GM21723 (cell line): ENCODE measurements around the gene CABLES2.
A peak's percentile ranks its signal among the peaks of the same experiment; 100 is the strongest.

Experiments used
- ATAC-seq: cut with Tn5 transposase; IDR thresholded peaks from one replicate; pipeline ENCODE4 v1.9.1; 2021; ENCODE audit warnings: mild to moderate bottlenecking, moderate library complexity; ENCODE audit not compliant: unreplicated experiment

Gene CABLES2

DNA sequence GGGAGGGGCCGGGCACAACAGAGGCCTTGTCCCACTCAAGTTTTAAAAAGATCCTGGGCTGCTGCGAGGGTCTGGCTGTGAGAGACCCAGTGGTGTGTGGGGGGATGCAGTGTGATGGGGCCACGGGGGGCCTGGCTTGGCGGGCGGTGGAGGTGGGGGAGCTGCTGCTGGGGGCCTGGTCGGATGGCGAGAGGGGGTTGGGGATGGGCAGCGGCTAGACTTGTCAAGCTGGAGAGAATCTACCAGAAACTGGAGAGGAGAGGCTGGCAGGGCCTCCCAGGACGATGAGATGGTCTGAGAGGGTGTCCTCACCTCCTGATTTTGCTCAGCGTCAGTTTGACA, 15.0 kb downstream of the CABLES2 start:
- no peak for ATAC-seq

GRCh38 chr20:62391165-62392076, 15.7 kb downstream of the CABLES2 start:
- ATAC-seq = no peak

DNA sequence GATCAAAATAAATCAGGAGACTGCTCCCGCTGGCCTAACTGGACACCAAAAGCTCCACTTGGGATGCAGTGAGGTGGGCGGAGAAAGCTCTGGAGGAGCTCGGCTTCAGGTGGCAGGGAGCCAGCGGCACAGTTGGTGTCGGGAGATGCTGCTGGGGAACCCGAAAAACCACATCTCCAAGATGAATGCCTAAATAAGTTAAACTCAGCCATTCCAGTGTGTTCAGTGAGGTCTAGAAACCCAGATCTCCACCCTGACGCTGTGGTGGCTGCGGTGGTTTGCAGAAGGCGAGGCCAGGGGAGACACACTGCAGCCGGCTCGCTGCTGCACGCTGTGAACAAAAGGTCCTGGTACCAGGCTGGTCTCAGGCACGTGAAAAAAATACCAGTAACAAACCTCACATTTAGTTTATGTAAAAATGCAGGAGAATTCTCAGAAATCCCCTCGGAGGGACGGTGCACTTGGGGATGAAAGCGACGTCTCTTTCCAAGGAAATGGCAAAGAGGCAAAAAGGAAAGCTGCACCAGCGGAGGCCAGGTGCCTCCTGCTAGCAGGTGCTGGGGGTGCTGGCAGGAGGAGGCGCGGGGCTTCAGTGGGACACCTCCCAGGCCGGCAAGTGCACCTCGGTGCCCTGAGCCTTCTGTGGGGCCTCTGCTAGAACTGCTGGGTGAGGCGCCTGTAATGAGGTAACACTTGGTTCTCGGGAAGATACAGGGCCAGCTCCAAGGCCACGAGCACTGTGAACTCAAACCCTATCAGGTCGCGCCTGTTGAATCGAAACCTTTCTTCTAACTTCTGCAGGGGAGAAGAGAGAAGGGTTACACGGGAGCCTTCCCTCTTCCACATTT, 16.5 kb downstream of the CABLES2 start:
- ATAC-seq = no peak

DNA sequence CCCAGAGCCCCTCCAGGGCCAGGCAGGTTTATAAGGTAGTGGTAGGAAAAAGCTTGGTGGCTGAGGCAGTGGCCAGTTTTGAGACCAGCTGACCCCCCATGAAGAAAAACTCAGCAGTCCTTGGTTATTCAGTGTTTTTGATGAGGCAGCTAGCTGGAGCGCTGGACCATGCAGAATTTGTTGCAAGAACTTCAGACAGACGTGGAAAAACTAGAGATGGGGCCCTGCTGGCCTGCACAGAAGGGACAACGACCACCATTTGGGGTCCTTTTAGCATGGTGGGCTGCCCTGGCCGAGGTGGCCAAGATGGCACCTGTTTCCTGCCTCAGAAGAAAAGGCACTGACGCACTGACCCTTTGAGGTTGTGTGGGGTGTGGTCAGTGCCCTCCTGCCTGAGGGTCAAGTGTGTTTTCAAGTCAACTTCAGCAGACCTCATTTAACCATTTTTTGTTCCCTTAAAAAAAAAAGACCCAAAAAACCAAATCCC, 17.4 kb downstream of the CABLES2 start:
- ATAC-seq = no peak

DNA sequence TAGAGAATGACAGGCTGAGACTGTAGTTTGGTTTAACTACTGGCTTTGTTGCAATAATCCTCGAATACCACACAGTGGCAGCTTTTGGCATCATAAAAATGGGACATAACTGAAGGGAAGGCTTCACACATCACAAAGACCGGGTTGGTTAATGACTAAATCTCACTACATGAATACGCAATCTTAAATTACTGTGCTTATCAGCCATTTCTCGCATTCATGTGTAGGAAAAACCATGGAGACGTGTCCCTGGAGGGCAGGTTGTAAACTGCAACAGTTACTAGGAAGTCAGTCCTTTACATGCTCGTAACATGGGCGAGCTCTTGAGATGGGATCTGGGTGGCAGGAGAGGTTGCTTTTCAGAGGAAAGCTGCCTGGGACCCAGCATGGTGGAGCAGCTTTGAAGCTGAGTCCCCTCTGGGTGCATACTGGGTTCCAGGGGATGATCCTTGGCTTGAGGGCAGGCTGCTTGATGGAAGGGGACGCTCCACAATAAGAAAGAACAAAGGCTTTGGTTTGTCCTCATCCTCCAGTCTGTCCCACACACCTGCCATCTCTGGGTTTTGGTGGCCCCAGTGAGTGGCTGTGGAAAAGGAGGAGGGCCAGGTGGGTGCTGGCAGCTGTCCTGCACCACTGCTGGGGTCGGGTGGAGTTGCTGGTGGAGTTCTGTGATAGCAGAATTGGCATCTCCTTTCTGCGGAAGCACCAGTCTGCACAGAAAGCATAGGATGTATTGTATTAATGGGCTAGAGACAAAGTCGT, 18.1 kb downstream of the CABLES2 start:
- ATAC-seq = no peak

DNA sequence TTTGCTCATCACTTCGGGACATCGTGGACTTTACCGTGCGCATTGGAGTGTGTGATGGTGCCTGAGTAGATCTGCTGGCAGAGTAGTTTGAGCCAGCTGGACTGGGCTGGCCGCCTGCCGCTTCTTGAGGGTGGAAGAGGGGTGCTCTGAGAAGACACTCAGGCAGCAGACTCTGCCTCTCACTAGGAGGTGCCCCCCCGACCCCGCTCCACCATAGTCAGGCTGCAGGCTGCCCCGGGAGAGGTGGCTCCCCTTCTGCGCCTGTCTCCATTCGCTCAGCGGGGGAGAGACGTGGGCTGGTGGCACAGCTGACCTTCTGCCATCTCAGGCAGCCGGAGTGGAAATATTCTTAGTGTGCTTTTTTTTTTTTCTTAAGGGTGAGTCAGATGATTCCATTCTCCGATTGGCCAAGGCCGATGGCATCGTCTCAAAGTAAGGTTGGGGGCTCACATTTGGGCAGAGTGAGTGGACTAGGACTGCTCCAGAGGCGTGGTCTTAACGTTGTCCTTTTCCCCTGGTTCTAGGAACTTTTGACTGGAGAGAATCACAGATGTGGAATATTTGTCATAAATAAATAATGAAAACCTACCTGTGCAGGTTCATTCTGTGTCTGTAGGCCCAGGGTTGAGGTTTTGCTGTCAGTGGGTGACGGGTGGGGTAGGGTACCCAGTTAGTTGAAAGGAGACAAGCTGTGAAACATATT, 19.0 kb downstream of the CABLES2 start:
- ATAC-seq = no peak

DNA sequence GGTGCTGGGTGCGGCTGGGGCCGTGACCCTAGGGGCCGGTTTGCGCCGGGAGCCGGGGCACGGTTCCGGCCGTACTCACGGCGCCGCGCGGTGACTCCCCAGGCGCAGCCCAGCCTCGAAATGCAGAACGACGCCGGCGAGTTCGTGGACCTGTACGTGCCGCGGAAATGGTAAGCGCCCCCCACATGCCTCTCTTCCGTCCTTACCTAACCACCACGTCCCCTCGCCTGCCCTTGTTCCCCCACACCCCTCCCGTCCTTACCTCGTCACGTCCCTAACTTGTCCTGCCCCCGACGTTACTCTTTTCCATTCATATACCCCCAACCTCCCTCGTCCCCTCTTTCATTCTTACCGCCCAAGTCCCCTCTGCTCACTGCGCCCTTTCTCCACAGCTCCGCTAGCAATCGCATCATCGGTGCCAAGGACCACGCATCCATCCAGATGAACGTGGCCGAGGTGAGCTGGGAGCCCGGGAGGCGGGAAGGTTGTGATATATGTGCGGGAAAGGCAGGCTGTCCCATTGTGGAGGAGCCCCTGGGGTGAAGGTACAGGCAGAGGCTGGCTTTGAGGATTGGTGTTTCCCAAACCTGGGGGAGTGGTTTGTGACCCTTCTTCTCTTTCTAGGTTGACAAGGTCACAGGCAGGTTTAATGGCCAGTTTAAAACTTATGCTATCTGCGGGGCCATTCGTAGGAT, 19.7 kb downstream of the CABLES2 start:
- no peak for ATAC-seq

GRCh38 chr20:62386383-62387218, 20.5 kb downstream of the CABLES2 start, which contains the start of gene RPS21:
RPS21 (plus strand) TSS chr20:62387103; CDS start chr20:62387339, 236 bp downstream.
- peak; percentile 86 for ATAC-seq

- peak; percentile 46 for ATAC-seq
Observed at GRCh38 chr20:62382306-62383198, 24.5 kb downstream of the CABLES2 start.

DNA sequence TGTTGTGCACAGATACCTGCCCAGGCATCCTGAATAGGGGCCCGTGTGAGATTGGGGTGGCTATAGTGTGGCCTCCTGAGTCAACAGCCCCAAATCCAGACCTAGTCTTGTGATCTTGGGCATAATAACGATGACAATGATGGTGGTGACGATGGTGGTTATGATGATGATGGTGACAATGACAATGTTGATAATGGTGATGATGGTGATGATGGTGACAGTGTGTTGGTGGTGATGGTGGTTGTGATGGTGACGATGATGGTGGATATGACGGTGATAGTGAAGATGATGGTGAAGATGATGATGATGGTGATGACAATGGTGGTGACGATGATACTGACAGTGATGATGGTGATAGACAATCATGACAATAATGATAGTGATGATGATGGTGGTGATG, 25.2 kb downstream of the CABLES2 start:
- ATAC-seq = no peak

GRCh38 chr20:62381202-62381797, 25.8 kb downstream of the CABLES2 start:
- ATAC-seq = no peak

DNA sequence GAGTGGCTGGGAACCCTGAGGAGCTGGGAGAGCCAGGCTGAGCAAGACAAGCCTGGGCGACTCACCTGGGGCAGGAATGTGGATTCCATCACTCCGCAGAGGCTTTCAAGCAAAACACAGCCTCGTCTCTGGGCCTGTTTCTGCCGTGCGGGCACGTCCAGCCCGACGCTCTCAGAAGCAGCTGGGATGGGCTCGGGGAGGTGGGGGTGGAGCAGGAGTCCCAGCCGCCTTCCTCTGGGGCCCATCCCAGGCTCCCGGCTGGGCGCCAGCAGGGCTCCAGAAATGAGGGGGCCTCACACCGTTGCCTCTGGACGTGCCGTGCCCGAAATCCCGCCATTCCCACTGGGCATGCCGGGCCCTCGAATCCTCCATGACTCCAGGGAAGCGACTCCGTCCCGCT, 28.9 kb downstream of the CABLES2 start:
- no peak for ATAC-seq

DNA sequence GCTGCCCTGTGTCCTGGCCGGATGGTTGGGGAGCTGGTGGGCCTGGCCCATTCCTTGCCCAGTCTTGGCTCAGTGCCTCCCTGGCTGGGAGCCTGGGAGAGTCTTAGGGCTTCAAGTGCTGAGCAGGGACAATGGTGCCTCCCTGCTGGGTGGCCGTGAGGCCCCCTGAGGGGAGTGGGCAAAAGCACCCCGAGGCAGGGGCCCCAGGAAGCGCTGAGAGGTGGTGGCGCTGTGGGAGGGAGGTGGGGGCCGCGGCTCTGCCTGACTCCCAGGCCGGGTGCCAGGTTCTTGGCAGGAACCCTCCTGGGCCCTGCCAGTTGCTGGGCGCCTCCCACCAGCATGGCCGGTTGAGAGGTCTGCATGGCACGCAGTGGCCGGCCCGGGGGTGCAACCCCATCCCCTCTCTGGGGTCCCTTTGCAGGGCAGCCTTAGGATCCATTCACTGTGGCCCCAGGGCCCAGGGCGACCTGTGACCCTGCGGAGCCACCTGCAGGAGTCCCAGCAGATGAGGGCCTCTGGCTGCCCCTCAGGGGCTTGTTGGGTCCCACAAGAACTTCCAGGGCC, 29.4 kb downstream of the CABLES2 start:
- no peak for ATAC-seq

GRCh38 chr20:62377064-62377461, 30.0 kb downstream of the CABLES2 start:
- no peak for ATAC-seq

- ATAC-seq = no peak
Observed at GRCh38 chr20:62376112-62377063, 30.7 kb downstream of the CABLES2 start.
